GM23338 (cell line): ENCODE data around the gene CACNA1C. TPM values are rescaled to one million over a fixed set of nuclear protein-coding genes. Genes with fewer than 3 reads are reported as not detected.
"Not testable (repeated sequence)": the region's sequence is repeated elsewhere in the genome, so short reads cannot be mapped to it uniquely, and the experiment has no call there.

Experiments used
- ATAC-seq: fragments of 200-7000 bp; cut with Tn5 transposase; 3 replicates; pipeline ENCODE4 v1.9.1; 2020
- DNase-seq: peaks from one replicate; pipeline ENCODE4 v3.0.0-alpha.2; 2015; ENCODE audit warnings: low spot score
- H2AFZ ChIP-seq: fragments of 200-600 bp; sonication (generic); 2 replicates; pipeline ENCODE4 v1.8.0; 2016; ENCODE audit warnings: antibody characterized with exemption, mild to moderate bottlenecking, moderate library complexity
- H3F3A ChIP-seq: fragments of 200-600 bp; sonication (generic); replicated peaks from 2 replicates; pipeline ENCODE4 v1.8.0; 2017; ENCODE audit warnings: antibody characterized with exemption, mixed run types, low read depth
- H3K27ac ChIP-seq: fragments of 200-600 bp; sonication (generic); 2 replicates; pipeline ENCODE4 v1.6.1; 2016; ENCODE audit warnings: low read depth
- H3K27me3 ChIP-seq: fragments of 200-600 bp; sonication (generic); 2 replicates; pipeline ENCODE4 v1.8.0; 2016; ENCODE audit warnings: mild to moderate bottlenecking, mixed run types, moderate library complexity; ENCODE audit not compliant: insufficient read depth
- H3K36me3 ChIP-seq: fragments of 200-600 bp; sonication (generic); 2 replicates; pipeline ENCODE4 v1.8.0; 2016; ENCODE audit warnings: mild to moderate bottlenecking; ENCODE audit not compliant: insufficient read depth
- H3K4me1 ChIP-seq: fragments of 200-600 bp; sonication (generic); 2 replicates; pipeline ENCODE4 v1.8.0; 2016; ENCODE audit warnings: mild to moderate bottlenecking, moderate library complexity; ENCODE audit not compliant: insufficient read depth
- H3K4me2 ChIP-seq: fragments of 200-600 bp; sonication (generic); 2 replicates; pipeline ENCODE4 v1.7.1; 2017; ENCODE audit warnings: mixed run types
- H3K4me3 ChIP-seq: fragments of 200-600 bp; sonication (generic); 2 replicates; pipeline ENCODE4 v1.6.1; 2016; ENCODE audit warnings: mixed run types
- H3K79me2 ChIP-seq: fragments of 200-600 bp; sonication (generic); replicated peaks from 2 replicates; pipeline ENCODE4 v1.8.0; 2017; ENCODE audit warnings: mild to moderate bottlenecking; ENCODE audit not compliant: insufficient read depth
- H3K9me2 ChIP-seq: fragments of 200-600 bp; sonication (generic); 2 replicates; pipeline ENCODE4 v1.8.0; 2017; ENCODE audit not compliant: insufficient read depth
- H4K20me1 ChIP-seq: fragments of 200-600 bp; sonication (generic); replicated peaks from 2 replicates; pipeline ENCODE4 v1.8.0; 2017; ENCODE audit warnings: mild to moderate bottlenecking; ENCODE audit not compliant: insufficient read depth
- H3K27ac Mint-ChIP-seq: 2 replicates; pipeline ENCODE4 v1.8.0; 2020; ENCODE audit warnings: inconsistent platforms, mild to moderate bottlenecking, moderate library complexity, mixed read lengths
- H3K27me3 Mint-ChIP-seq: 3 replicates; pipeline ENCODE4 v1.8.0; 2022; ENCODE audit warnings: low read depth, mild to moderate bottlenecking, moderate library complexity, mixed read lengths, inconsistent platforms; ENCODE audit not compliant: insufficient read depth, poor library complexity
- H3K36me3 Mint-ChIP-seq: 3 replicates; pipeline ENCODE4 v1.8.0; 2021; ENCODE audit warnings: low read depth, mild to moderate bottlenecking, inconsistent platforms, moderate library complexity, mixed read lengths
- H3K4me1 Mint-ChIP-seq: 3 replicates; pipeline ENCODE4 v1.8.0; 2020; ENCODE audit warnings: mild to moderate bottlenecking, inconsistent platforms, mixed read lengths
- H3K4me3 Mint-ChIP-seq: 3 replicates; pipeline ENCODE4 v1.8.0; 2021; ENCODE audit warnings: moderate library complexity, mild to moderate bottlenecking, inconsistent platforms, mixed read lengths
- H3K9me3 Mint-ChIP-seq: 3 replicates; pipeline ENCODE4 v1.8.0; 2020; ENCODE audit warnings: moderate library complexity, mild to moderate bottlenecking, inconsistent platforms, mixed read lengths
- CREB1 ChIP-seq: fragments of 250-450 bp; sonication (Bioruptor Pico); IDR thresholded peaks from 2 replicates; pipeline ENCODE4 v1.5.0; 2020; ENCODE audit warnings: low read depth, mild to moderate bottlenecking, moderate library complexity
- ETS1 ChIP-seq: IDR thresholded peaks from 2 replicates; pipeline ENCODE4 v1.6.1; 2016; ENCODE audit warnings: antibody characterized with exemption
- EZH2 ChIP-seq: fragments of 200-600 bp; sonication (generic); IDR thresholded peaks from one replicate; pipeline ENCODE4 v1.8.0; 2017; ENCODE audit warnings: antibody characterized with exemption, mild to moderate bottlenecking, low read depth; ENCODE audit not compliant: unreplicated experiment
- EZH2phosphoT487 ChIP-seq: fragments of 200-600 bp; sonication (generic); IDR thresholded peaks from one replicate; pipeline ENCODE4 v1.8.1; 2018; ENCODE audit warnings: antibody characterized with exemption; ENCODE audit not compliant: unreplicated experiment
- NANOG ChIP-seq: IDR thresholded peaks from 2 replicates; pipeline ENCODE4 v1.6.1; 2016; ENCODE audit warnings: antibody characterized with exemption, borderline replicate concordance
- POLR2AphosphoS5 ChIP-seq: IDR thresholded peaks from 2 replicates; pipeline ENCODE4 v1.6.1; 2016; ENCODE audit warnings: antibody characterized with exemption, low read depth
- STAT1 ChIP-seq: IDR thresholded peaks from one replicate; pipeline ENCODE4 v1.6.1; 2016; ENCODE audit warnings: antibody characterized with exemption; ENCODE audit not compliant: unreplicated experiment
- ZNF114 ChIP-seq: fragments of 250-450 bp; sonication (Bioruptor Pico); IDR thresholded peaks from 2 replicates; pipeline ENCODE4 v1.5.0; 2020; ENCODE audit warnings: mild to moderate bottlenecking, moderate library complexity
- ZNF331 ChIP-seq: fragments of 250-450 bp; sonication (Bioruptor Pico); IDR thresholded peaks from 2 replicates; pipeline ENCODE4 v1.5.0; 2020; ENCODE audit warnings: low read depth, mild to moderate bottlenecking, moderate library complexity
- ZNF462 ChIP-seq: fragments of 250-450 bp; sonication (Bioruptor Pico); IDR thresholded peaks from 2 replicates; pipeline ENCODE4 v1.5.0; 2020; ENCODE audit warnings: mild to moderate bottlenecking, moderate library complexity
- polyA plus RNA-seq: library from polyadenylated mRNA; unstranded; fragments of >200 nt; fragmentation: Nextera tagmentation; extraction: Ambion mirVana; gene quantifications from 2 replicates; pipeline ENCODE4 v1.2.1, GENCODE V29; 2016
- total RNA-seq: library from RNA; depleted of rRNA; stranded (reverse); fragments of >200 nt; shearing (Covaris generic); gene quantifications from 2 replicates; pipeline ENCODE4 v1.2.3, GENCODE V29; 2014

CACNA1C gene
- total and polyA plus RNA-seq, 2 experiments from 2014 or later = 0.78 to 2.1 TPM

GRCh38 chr12:2684026-2684325, 631.2 kb downstream of the CACNA1C start:
- Histone ChIP-seq H3K4me1 (peaks cover 15% of the 10 kb centered on the region), H3K4me2 (0 out of 2 replicates have a peak overlapping the region, but pooled peaks have one; percentile 60)
- H2AFZ ChIP-seq, H3K27ac ChIP-seq, H3K4me3 Mint-ChIP-seq, H3K27ac Mint-ChIP-seq, H4K20me1 ChIP-seq, H3K4me3 ChIP-seq, H3K36me3 ChIP-seq, H3K79me2 ChIP-seq, ATAC-seq, H3K27me3 ChIP-seq, H3K9me3 Mint-ChIP-seq, DNase-seq, H3K36me3 Mint-ChIP-seq, H3K9me2 ChIP-seq, H3F3A ChIP-seq: not testable (repeated sequence)
- H3K4me1 Mint-ChIP-seq = peaks cover 18% of the 10 kb centered on the region
- peaks cover 27% of the 10 kb centered on the region for H3K27me3 Mint-ChIP-seq

- Mint-ChIP-seq H3K4me1 (peaks cover 23% of the 10 kb centered on the region), H3K27me3 (peaks cover 29% of the 10 kb centered on the region)
- H3F3A ChIP-seq, DNase-seq, H3K36me3 Mint-ChIP-seq, H3K27ac Mint-ChIP-seq, H4K20me1 ChIP-seq, H3K9me3 Mint-ChIP-seq, H3K79me2 ChIP-seq, H3K4me2 ChIP-seq, H3K27me3 ChIP-seq, H3K9me2 ChIP-seq, H3K4me3 Mint-ChIP-seq, H2AFZ ChIP-seq, H3K36me3 ChIP-seq, ATAC-seq, H3K4me3 ChIP-seq, H3K27ac ChIP-seq: not testable (repeated sequence)
- peaks cover 20% of the 10 kb centered on the region for H3K4me1 ChIP-seq
Observed at GRCh38 chr12:2685620-2686279, 633.0 kb downstream of the CACNA1C start.

- no peak overlapping the region for H3K4me3 ChIP-seq
- peaks cover 7% of the 10 kb centered on the region for H3K9me3 Mint-ChIP-seq
- no peaks in the 10 kb centered on the region for H4K20me1 ChIP-seq
- H3F3A ChIP-seq = no peaks in the 10 kb centered on the region; the same call in 1 of the 2 replicates
- no peaks in the 10 kb centered on the region for H3K79me2 ChIP-seq
- H3K36me3 Mint-ChIP-seq = peaks cover 4% of the 10 kb centered on the region
- no peak overlapping the region for H3K4me2 ChIP-seq
- H3K27ac ChIP-seq = no peak overlapping the region
- H3K36me3 ChIP-seq = no peaks in the 10 kb centered on the region
- peaks cover 24% of the 10 kb centered on the region for H3K4me1 Mint-ChIP-seq
- no peak overlapping the region for H2AFZ ChIP-seq
- DNase-seq = no peak
- no peaks in the 10 kb centered on the region for H3K9me2 ChIP-seq
- no peak overlapping the region for H3K4me3 Mint-ChIP-seq
- peaks cover 31% of the 10 kb centered on the region for H3K27me3 Mint-ChIP-seq
- ATAC-seq = no peak
- peaks cover 9% of the 10 kb centered on the region; the same call in 1 of the 2 replicates for H3K27me3 ChIP-seq
- H3K4me1 ChIP-seq = peaks cover 21% of the 10 kb centered on the region
- H3K27ac Mint-ChIP-seq = no peak overlapping the region
- no peak for TF ChIP-seq POLR2AphosphoS5
- no peak for TF ChIP-seq ZNF114 (CRISPR knock-in tag)
- TF ChIP-seq EZH2 = no peak
- no peak for TF ChIP-seq STAT1
- TF ChIP-seq CREB1 (CRISPR knock-in tag) = no peak
- no peak for TF ChIP-seq ZNF331 (CRISPR knock-in tag)
- TF ChIP-seq NANOG = no peak
- no peak for TF ChIP-seq ZNF462 (CRISPR knock-in tag)
- no peak for TF ChIP-seq EZH2phosphoT487
- no peak for TF ChIP-seq ETS1
Observed at GRCh38 chr12:2686280-2686646, 633.5 kb downstream of the CACNA1C start.
